Neural progenitor cell (in vitro differentiated cells): ENCODE measurements around the gene CLEC17A.

Experiments
- CTCF ChIP-seq: fragments of 200-600 bp; sonication (generic); IDR thresholded peaks from 2 replicates; pipeline ENCODE4 v1.5.1; 2017; ENCODE audit warnings: antibody characterized with exemption, mild to moderate bottlenecking
- EZH2 ChIP-seq: fragments of 200-600 bp; sonication (generic); IDR thresholded peaks from 2 replicates; pipeline ENCODE4 v1.6.1; 2017; ENCODE audit warnings: antibody characterized with exemption, mild to moderate bottlenecking, moderate library complexity

DNA sequence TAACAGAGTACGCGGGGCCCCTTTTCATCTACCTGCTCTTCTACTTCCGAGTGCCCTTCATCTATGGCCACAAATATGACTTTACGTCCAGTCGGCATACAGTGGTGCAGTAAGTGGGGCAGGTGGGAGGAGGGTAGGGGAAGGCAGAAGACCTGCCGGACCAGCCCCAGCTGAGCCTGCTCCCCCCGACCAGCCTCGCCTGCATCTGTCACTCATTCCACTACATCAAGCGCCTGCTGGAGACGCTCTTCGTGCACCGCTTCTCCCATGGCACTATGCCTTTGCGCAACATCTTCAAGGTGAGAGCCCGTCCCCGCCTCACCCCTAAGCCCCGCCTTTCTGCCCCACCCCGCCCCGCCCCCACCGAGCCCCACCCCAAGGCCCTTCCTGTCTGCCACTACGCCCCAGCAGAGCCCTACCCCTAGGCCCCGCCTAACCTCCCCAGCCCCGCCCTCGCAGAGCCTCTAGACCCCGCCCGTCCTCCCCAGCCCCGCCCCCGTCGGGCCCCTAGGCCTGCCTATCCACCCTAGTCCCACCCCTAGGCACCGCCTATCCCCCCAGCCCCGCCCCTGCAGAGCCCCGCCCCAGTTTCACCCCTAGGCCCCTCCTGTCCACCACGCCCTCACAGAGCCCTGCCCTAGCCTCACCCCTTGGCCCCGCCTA lies 18.8 kb upstream of the CLEC17A start:
- no peak for TF ChIP-seq CTCF
- TF ChIP-seq EZH2: no peak
